T-helper 22 cell (primary cell): Measurements from ENCODE around the gene SELP.
A peak's percentile ranks its signal among the peaks of the same experiment; 100 is the strongest.

Experiments
- DNase-seq: peaks from one replicate; pipeline ENCODE4 v3.0.0-alpha.2; 2020; ENCODE audit warnings: low read depth

Gene SELP

DNA sequence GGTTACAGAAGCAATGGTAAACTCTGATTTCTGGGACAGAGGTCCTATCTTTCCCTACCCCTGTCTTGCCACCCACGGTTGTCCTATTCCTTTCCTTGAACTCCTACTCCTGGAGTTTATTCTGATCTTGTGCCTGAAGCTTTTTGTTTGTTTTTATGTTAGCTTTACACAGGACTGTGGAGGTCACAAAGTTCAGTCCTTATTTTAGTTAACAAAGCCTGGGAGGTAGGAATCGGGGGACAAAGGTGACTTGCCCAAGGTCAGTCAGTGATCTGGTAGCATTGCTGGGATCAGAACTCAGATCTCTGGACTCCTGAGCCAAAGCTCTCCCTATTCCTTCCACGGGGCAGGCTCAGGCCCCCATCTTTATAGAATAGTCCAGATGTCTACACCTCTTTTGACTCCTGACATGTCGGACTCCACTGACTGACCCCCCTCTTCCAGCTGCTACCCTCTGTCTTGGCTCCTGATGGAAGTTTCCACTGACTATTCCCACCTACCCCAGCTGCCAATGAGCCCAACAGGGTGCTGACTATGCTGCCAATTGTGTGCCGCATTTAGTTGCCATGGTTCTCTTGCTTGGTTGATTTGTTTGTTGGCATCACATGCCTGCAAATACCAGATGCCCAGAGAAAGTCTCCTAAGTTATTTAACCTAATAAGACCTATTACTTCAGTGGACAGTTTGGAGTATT, 53.5 kb downstream of the SELP start:
- no peak for DNase-seq

DNA sequence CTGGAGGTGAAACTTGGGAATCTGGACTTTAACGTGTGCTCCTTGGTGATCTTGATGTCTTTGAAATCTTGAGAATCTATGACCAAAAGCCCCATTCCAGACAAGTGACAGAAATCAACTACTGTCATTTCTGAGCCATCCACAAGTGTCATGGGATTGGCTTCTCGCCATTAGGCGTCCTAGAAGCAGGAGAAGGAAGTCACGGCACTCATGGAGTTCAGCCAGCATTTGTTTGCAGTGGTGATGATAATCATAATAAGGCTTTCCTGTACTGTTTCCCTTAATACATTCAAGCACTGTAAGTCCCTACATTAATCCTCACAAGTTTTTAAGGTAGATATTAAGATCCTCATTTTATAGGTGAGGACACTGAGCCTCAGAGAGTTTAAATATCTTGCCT, 55.6 kb downstream of the SELP start:
- DNase-seq = no peak

DNA sequence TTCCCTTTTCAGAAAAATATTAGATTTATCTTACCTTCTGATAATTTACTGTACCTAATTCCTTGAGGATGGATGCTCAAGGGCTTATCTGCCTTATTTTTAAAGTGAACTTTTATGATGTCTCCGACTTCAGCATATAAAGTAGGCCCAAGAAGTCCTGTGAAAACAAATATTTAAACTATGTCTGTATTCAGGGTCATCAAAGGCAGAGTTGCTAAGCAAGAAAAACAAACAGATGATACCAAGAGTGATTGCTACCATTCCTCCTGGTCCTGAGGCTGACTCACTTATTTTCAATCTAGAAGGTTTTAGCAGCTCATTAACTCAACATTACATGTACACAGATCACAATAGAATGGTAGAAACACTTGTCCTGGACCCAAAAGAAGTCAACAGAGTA, 57.7 kb downstream of the SELP start:
- DNase-seq = no peak

DNA sequence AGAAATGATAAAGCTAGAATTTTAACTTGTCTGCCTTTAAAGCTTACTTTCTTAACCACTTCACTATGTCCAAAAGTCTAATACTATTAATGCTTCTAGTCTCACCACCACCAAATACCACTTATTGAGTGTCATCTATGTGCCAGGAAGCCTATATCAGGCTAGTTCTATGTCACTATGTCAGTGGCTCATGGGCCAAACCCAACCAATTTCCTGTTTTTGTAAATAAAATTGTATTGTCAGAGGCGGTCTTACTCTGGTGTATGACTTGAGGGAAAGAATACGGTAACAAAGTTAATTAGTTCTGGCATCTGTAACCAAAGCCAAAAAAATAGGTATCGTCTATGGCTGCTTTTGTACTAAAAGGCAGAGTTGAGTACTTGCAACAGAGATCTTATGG, 58.5 kb downstream of the SELP start:
- no peak for DNase-seq

DNA sequence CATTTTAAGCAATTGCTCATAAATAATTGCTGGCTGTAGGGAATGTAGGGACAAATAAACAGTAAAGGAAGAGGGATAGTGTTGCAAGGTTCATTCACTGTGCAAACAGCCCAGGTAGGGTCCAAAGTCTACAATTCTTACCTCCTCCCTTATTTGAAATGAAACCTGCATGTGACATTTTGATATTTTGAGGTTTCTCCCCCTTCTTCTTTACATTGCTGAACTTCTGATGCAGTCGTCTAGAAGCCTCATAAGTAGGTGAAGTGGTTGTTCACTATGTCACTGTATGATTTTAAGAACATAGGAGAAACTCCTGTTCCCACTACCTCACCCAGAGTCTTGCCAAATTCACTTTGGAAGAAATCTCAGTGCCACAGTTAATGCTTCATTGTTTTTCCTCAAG, 59.8 kb downstream of the SELP start:
- DNase-seq = no peak

DNA sequence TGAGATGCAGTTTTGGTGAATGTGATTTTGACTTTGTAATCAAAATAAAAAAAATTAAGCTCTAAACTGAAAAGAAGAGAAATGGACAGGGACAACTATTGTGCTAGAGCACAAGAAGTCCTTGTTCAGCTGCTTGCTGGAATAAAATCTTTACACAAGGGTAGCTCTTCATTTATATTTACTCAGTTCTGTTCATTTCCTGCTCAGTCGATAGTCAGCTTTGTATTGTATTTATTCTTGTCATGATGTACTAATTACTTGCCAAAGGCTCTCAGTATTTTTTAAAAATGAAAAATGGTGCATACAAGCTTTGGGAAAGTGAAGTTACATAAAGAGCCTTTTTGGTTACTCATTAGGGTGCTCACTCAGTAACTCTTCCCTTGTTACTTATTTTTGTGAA, 61.4 kb downstream of the SELP start:
- no peak for DNase-seq

DNA sequence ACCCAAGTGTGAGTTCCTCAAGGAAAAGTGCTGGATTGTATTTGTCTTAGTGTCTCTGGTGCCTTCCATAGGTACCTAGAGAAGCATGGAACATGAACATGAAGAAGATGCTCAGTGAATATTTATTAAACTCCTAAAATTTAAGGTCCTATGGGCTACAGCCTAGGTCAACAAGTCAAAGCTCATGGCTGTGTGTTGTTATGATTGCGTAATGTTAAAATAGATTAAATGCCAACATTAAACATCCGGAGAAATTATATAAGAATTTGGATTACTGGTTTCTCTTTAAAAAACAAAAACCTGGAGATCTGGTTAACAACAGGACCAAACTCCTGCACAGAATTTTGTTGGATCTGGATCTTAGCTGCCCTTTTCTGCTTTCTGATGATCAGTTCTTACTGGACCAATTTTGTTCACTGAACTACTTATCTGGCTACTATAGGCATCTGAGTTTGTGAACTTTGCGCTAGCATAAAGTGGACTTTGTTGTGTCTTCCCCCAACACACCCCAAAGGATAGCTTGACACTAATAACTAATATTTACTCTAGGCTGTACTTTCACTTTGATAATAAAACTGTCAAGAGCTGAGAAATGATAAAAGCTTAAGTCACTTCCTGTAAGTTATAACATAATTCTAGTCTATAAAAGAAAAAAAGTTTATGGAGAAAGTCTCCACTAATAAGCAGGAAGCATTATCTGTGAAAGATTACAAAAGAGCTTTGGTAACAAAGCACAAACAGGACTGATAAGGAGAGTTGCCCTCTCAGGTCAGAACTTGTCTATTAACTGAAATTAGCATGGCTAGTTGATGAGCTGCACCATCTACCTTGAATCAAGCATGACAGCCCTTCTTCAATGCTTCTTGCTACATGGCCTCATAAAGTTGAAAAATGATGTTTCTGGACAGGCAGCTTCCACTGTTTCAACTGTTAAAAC, 64.3 kb downstream of the SELP start:
- no peak for DNase-seq

DNA sequence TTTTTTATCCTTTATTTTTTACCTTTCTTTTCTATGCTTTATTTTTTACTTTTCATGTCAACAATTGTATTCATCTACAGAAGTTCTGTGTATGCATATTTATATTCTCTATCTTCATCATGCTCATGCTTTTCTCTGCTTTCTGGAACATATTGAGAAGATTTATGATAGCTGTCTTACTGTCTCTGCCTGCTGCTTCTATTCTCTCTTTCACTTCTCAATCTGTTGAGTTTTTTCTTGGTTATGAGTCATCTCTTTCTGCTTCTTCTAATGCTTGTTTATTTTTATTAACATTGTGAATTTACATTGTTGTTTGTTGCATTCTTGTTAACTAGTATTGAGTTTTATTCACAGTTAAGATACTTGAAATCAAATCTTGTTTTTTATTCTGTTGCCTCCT, 66.3 kb downstream of the SELP start:
- no peak for DNase-seq

DNA sequence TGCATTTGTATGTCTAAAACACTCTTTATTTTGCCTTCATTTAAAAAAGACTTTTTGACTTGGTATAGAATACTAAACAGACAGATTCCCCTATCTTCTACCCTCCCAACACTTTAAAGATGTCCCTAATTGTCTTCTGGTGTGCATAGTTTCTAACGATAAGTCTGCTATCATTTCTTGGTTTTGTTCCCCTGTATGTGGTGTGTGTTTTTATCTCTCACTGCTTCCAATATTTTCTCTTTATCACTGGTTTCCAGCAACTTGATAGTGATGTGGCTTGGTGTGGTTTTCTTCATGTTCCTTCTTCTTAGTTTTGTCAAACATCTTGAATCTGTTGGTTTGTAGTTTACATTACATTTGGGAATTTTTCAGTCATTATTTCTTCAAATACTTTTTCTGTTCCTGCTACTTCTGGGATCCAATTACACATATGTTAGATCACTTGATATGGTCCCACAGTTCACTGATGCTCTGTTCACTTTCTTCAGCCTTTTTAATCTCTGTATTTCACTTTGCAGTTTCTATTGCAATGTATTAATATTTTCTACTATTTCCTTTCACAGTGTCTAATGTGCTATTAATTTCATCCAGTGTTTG, 66.8 kb downstream of the SELP start:
- DNase-seq = no peak

DNA sequence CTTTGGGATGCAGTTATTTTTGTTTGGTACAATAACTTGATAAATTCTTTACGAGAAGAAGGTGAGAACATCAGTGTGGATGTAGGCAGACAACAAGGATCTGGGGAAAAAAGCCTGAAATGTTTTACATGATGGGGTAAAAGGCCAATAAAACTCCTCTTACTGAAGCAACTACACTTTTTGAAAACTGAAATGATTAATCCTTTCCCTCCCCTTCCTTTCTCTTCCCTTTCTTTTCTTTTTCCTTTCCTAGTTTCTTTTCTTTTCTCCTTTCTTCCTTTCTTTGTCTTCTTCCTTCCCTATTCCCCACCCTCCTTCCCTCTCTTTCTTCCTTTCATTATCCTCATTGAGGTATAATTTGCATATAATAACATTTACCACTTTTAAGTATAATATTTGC, 68.2 kb downstream of the SELP start:
- no peak for DNase-seq

DNA sequence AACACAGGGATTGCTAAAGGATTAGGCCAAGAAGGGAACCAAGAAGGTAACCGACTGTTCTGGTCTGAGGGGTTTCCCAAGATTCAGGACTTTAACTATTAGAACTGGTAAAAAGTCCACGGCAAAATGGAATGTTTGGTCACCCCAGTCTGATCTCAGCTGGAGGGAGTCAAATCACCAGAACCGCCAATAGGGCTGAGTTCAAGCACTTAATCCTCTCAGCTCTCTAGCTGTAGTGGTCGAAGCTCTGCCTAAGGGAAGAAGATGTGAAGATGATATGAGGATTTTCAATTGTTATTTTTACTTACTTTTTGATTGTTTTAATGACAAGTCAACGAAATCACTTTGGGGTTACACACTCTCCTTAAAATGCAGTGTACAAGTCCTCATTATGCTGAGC, 72.8 kb downstream of the SELP start:
- no peak for DNase-seq

DNA sequence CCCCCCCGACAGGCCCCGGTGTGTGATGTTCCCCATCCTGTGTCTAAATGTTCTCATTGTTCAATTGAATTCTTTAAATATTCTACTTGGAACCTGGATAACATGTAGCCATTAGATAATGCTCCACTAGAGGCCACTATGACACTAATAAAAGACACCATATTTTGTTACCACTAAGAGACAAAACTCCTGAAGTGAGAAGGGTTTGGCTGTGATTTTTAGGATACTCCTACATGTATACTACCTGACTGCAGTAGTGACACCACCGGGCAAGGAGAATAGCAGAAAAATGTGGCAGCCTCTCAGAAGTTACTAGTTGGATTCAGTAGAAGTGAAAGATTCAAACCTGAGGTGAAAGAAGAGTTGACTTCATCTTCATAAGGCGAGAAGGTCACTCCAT, 79.6 kb downstream of the SELP start:
- no peak for DNase-seq

DNA sequence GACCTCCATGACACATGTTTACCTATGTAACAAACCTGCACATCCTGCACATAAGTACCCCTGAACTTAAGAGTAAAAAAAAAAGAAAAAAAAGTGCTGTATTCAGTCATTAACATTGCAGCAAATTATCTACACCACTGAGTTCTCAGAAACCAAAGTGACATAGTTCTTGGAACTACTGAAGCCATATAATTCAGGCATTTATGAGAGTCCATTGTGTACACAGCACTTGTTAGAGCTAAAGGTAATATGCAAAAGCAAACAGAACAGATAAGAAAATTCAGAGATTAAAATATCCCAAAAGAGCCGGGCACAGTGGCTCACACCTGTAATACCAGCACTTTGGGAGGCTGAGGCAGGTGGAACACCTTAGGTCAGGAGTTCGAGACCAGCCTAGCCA, 81.6 kb downstream of the SELP start:
- no peak for DNase-seq

DNA sequence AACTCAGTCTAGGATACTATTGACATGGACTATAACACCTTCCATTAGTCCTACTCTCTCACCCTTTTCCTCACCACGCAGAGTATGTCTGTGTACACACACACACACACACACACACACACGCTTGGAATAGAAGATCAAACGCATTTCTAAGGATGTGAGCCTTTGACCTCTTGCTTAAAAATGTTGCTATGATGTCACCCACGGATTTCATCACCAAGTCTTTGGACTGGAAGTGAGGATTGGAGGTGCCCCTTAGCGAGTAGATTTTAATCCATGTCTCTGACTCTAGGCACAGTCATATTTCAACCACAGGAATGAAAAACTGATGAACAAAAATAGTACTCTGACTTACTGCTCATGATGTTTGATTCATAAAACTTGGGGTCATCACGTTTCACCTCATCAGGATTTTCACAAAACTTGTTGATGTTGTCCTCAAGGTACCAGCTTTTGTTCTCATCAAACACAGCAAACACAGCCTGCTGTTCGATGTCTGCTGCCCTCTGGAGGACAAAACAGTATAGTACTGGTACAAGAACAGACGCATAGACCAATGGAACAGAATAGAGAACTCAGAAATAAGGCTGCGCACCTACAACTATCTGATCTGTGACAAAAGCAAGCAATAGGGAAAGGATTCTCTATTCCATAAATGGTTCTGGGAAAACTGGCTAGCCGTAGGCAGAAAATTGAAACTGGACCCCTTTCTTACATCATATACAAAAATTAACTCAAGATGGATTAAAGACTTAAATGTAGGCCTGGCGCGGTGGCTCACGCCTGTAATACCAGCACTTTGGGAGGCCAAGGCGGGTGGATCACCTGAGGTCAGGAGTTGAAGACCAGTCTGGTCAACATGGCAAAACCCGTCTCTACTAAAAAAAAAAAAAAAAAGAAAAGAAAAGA, 83.6 kb downstream of the SELP start:
- DNase-seq = peak; percentile 9

DNA sequence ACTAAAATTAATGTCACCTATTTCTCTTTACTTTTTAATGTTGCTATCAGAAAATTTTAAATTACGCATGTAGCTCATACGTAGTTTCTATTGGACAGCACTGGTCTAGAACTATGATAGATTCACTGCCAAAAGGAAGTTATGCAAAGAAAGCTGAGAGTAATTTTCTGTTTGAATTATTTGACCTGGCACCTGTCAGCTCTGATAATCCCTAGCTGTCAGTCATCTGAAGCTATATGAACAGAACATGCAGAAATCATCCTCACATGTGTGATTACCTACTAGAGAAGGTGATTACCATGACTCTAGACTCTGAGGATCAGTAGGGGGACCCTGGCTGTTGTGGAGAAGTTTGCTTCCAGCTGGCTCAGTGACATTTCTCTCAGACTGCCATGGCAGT, 84.5 kb downstream of the SELP start:
- no peak for DNase-seq

DNA sequence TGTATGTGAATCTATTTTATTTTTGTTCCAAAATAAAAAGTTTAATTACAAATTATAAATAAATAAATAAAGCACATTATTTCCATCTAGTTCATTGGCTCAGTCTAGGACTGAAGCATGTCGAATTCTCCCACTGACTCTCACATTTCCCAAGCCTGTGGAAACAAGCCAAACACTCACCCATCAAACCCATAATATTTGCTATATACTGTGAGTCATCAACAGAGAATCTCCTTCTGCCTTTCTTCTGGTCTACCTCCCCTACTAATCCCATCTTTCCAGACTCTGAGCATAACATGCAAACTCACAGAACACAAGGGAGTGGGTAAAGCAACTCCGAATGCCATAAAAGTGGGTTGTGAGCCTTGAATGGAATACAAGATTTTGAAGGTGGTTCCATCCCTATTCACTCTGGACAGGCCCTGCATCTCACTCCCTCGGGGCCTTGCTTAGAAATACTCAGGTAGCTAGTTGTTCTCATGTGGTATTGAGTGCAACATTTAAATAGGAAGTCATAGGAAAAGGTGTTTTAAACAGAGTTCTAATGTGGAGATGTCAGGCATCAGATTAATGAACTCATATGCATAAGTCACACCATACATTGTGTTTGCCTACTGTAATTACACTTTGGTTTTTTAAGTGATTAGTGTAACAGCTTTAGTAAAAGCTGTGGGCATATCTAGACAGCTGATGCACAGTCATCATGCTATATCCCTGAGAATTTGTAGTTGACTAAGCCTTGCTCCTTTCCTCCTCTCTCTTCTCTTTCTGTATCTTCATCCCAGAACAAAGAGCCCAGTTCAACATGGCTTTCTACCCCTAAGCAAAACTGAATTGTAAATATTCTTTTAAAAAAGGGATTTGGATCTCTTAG, 90.7 kb downstream of the SELP start:
- DNase-seq = no peak
